Fibroblast of peridontal ligament (primary cell): ENCODE data around the gene RGS19.

Source experiments
- DNase-seq: peaks from one replicate; pipeline ENCODE4 v3.0.0-alpha.2; 2010; ENCODE audit errors: extremely low read depth

Gene RGS19

DNA sequence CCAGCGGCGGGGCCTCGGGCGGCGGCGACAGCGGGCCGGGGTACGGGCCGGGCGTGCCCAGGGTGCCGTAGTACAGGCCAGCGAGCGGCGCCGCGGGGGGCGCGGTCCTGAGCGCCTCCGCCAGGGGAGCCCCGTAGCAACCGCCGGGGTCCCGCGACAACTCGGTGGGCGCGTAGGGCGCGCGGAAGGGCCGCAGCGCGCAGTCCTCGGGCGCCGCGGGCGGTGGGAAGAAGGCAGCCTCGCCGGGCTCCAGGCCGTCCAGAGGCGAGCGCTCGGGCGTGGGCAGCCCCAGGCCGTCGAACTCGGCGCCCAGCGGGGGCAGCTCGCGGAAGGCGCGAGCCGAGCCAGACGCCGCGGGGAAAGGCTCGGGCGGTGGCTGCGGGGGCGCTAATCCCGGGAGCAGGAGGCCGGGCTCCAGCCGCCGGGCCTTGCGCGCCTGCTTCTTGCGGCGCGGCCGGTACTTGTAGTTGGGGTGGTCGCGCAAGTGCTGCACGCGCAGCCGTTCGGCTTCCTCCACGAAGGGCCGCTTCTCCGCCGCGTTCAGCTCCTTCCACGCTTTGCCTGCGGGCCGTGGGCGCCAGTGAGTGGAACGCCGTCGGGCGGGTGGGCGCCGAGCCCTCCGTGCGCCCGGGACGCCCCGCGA is 30.8 kb downstream of the RGS19 start:
- DNase-seq: no peak

DNA sequence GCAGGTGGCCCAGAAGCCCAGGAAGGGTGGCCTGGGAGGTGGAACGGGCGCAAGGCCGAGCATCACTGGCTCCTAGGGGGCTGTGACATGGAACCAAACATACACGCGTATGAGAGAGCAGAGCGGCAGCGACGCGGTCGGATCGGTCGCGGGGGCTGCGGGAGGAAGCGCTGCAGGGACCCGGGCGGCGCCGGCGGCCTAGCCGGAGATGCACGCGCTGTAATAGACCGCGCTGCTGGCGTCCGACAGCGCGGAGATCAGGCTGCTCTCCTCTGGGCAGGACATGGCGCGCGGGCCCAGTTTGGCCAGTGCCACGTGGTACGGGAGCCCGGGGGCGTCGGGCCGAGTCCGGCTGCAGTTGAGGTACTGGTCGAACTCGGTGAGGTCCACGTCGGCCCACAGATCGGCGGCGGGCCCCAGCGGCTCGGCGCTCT is 31.3 kb downstream of the RGS19 start:
- no peak for DNase-seq

DNA sequence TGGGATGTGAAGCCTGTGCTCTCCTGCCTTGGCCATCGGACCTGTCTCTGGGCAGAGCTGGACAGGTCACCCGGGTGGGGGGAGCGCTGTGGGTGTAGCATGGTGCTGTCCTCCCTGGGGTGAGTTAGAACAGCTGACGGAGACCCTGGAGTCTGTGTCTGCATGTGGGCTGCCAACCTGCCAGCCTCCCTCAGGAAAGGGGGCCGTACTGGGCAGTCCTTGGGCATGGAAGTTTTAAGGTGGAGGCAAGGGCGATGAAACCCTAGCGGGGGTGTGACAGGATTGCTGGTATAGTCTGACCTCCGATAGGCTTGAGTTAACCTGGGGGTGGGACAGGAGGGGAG is 32.3 kb downstream of the RGS19 start:
- DNase-seq: no peak

DNA sequence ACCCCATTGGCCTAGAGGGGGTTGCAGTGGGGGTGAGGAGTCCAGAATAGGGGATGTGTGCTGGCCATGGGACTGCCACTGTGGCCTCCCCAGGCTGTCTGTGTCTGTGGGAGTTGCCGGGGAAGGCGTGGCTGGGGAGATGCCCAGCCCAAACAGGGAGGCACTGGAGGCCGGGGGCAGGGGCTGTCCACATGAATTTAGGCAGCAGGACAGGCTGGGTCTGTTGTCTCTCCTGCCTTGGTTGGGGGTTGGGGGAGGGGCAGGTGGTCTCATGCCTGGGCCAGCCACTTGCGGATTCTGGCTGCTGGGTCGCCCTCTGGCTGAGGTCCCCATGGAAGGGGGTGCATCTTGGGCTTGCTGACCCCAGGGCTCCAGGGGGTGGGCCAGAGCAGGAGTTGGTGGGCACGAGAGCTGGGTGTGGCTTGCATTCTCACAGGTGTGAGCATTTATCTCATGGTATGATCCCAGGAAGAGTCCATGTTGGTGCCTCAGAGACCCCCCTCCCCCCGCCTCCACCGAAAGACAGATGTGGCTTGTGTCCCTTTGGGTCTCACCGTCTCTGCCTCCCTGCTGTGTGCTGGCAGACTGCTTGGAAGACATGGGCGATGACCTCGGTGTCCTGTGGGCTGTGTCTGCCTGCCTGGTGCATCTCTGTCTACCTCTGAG is 33.8 kb downstream of the RGS19 start:
- no peak for DNase-seq

DNA sequence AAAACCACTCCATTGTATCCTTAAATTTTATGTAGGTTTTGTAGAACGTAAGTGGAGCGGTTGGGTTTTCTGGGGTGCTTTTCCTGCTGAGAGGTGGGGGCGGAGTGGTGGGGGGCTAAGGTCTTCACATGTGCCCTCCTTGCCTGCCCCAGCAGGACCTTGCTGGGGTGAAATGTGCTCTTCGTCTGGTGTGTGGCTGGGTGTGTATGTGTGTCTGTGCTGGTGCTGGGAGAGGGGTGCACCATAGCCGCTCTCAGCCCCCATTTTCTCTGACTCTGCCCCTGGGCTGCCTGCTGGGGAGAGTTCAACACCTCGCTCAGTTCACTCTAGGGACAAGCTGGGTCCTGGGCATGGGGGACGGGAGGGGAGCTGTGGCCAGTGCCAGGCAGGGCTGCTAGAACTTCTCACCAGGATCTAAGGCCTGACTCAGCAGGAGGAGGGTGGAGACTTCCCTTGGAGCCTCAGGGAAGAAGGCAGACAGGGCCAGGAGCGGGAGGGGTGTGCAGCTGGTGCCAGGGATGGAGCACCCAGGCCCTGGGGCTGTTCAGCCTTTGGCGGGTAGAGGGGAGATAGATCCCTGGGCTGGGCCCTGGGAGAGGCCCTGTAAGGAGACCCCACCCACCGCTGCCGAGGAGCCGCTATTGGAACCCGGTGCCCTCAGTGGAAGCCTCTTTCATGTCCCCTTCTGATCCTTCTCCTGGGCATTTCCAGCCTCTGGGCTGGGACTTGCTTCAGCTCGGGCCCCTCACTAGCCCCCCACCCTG is 34.7 kb downstream of the RGS19 start:
- DNase-seq: peak; percentile 45

DNA sequence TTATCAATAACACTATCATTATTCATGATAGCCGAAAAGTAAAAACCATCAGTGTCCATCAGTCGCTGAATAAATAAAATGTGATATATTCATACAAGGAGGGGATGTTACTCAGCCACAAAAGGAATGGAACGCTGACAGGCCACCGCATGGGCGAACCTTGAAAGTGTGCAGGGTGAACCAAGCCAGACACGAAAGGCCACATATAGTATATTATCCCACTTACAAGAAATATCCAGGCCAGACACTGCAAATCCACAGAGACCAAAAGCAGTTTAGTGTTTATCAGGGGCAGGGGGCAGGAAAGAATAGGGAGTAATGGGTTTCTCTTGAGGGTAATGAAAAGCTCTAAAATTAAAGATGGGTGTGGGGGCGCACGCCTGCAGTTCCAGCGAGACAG is 35.5 kb downstream of the RGS19 start:
- no peak for DNase-seq

DNA sequence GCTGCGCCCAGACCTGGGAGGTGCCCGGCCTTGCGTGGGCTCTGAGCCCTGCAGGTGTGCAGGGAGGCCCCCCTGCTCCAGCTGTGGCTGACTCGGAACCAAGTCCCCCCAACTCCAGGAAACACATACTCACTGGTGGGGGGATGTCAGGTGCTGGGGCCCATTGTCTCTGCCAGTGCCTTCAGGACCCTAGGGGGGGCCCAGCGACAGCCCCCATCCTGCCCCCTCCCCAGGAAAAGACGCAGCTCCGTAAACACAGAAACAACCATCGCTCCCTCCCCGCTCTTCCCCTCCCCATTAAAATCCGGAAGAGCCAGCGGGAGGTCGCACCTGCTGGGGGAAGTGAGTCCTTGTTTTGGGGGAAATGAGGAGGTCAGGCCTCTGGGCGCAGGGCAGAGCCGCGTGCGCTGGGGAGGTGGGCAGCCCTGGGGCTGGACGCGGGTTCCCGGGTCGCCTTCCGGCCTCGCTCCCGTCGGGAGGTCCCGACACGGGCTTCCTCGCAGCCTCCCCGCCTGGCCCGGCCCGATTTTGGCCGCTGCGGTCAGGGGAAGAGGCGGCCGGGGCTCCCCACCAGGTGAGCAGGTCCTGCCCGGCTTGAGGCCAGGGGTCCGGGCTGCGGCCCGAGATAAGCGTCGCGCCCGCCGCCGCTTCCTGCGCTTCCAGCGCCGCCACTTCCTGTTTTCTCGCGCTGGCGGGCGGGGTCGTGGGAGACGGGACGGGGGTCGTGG is 37.1 kb downstream of the RGS19 start:
- no peak for DNase-seq

DNA sequence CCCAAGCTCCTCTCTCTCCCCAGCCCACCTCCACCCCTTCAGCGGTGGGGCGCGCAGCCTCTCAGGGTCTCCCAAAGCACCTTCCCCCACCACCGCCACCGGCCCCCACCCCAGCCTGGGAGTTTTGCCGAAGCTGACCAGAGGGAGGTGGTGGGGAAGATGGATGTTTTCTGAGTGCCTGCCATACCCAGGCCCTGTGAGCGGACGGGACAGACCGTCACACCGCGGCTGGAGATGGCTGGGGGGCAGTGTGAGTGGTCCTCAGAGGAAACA is 37.6 kb downstream of the RGS19 start:
- DNase-seq: no peak

DNA sequence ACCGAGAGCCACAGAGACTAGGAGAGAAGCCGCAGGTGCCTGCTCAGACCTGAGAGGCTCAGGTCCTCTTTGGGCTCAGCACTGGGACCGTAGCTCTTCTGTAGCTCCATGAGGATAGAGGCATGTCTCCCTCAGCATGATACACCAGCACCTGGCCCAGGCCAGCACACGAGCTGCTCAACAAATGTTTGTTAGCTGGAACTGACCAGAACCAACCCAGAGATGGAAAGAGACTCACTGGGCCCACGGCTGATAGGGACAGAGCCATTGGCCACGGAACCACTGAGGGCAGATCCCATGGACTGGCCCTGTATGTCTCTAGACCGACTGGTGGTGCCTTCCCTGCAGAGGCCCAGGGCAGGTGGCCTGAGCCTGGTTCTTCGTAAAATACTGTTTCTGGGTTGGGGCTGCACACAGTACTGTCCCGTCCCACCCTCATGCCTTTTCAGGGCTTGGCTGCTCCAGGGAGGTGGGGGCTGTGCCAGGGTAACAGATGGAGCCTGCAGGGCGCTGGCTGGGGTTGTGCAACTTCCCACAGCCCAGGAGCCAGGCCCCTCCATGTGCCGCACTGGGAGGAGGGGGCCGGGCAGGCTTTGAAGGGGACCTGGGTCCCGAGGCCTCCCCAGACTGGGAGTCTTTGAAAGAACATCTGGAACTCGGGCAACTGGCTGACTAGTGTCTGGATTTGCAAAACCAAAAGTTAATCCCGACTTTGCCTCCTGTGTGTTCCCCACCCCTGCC is 38.1 kb downstream of the RGS19 start:
- DNase-seq: no peak

DNA sequence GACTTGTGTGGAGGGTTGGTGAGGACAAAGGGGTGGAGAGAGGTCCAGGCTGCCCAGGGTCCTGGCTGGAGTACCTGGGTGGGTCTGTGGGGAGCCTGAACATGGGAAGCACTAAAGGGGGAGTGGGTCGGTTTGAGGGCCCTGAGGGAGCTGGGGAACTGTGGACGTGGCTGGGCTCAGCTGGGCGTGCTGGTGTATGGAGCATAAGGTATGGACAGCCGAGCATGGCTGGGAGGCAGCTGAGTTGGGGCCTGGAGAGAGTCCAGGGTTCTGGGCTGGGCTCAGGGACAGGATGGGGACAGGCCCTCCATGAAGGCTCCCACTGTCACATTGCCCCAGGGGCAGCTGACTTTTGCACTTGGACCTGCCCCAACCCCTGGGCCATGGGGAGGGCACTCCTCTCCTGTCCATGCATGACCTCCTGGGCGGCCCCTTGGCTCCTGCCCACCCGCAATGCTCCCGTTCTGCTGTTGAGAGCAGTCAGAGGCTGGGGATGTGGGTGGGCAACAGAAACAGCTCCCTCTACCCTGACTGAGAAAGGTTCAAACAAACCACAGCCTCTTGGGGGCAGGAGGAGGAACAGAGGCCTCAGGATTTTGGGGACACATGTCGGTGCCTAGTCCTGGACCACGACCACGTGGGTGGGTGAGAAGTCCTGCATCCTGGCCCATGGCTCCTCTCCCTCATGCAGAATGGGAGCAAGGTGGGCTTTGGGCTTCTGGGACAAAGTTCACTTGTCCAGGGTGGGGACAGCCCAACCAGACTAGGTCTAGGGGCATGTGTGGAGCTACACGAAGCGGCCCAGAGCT is 38.9 kb downstream of the RGS19 start:
- no peak for DNase-seq

DNA sequence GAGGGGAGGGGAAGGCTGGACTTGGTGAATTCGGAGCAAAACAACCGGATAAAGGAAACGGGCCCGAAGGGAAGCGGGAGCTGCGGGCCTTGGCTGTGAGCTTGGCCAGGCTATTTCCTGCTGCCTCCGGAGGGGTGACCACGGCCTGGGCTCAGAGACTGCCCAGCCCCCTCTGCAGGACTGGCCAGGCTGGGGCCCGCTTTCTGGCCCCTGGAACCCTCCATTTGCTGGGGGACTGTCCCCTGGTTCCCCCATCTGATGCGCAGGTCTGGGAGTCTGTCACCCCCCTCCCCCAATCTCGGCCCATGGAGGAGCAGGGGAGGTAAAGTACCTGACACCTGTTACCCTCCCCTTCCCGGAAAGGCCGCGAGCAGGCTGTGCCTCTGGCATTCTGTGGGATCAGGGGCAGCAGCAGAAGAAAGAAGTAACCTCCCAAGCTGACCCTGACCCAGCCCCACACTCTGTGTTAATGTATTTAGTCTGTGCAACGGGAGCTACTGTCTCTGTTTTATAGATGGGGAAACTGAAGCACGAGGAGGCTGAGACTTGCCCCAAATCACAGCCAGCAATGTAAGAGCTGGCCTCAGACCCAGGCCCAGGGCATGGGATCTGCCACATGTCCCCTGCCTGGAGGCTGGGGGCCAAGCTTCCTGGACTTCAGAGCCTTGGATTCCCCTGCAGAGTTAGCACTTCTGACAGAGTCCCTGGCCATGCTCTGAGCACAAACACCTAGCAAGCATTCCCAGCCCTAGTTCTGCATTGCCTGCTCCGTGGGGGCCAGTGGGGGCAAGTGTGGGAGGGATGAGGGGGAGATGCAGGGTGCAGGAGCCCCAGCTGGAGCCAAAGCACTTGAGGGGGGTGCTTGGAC is 39.8 kb downstream of the RGS19 start:
- no peak for DNase-seq

DNA sequence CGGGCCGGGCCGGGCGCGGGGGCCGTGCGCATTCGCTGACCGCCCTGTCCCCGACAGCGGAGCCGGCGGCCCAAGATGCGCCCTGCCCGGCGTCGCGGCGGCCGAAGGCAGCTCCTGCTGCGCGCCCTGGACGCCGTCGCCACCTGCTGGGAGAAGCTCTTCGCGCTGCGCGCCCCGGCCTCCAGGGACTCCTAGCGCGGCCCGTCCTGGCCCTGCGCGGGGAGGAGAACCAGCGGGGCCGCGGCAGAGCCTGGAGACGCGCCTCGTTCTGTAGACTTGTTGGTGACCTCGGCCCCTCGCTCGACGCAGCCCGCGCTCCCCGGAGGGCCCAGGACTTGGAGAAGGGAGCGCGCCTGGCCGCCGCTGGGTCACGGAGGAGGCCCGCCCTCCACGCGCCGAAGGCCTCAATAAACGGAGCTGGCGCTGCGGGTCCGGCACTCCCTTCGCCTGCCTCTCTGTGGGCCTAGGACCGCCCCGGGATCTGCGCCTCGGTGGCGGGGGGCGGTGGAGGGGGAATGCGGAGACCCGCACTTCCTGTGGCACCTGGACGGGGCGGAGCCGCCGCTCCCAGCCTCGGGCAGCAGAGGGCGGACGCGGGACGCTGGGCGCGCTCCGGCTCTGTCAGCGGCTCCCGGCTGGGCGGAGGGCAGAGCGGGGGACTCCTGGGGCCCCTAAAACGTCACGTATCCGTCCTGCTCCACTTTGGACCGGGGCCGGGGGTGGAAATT is 40.6 kb downstream of the RGS19 start:
- no peak for DNase-seq

DNA sequence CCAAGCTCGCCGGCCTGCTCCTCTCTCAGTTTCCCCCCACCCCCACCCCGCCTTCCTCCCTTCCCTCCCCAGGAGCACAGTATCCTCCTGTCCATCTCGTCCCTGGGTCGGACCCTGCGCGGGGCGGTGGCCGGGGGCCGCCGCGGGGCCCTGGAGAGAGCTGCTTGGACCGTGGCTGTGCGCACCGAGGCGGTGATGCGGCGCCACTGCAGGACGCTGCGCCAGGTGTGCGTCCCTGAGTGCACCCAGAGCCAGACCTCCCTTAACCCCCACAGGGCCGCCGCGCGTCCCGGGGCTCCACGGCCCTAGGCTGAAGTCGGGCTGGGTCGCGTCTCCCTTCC is 41.1 kb downstream of the RGS19 start:
- no peak for DNase-seq

DNA sequence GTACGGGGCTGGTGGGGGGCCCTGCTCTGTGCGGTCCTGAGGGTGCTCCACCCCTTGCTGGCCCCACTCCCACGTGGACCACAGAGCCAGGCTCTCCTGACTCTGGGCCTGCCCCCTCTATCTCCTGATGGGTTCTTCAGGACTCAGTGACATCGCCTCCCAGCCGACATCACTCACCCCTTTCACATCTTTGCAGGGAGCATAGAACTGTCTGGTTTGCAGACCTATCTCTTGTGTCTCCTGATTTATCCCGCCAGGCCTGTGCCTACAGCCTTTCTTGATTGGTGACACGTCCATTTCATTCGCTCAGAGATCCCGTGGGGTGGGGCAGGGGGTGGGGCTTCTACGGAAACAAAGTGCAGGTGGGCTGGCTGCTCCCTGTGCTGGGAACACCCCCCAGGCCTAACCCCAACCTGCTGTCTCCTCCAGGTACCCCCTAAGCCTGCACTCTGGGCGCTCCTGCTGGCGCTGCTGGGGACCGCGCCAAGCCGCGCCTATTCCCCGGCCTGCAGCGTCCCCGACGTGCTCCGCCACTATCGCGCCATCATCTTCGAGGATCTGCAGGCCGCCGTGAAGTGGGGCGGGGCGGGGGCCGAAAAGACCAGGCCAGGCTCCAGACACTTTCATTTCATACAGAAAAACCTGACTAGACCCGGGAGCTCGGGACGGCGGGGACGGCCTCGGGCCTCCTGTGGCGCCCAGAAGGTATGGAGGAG is 41.7 kb downstream of the RGS19 start:
- DNase-seq: no peak

DNA sequence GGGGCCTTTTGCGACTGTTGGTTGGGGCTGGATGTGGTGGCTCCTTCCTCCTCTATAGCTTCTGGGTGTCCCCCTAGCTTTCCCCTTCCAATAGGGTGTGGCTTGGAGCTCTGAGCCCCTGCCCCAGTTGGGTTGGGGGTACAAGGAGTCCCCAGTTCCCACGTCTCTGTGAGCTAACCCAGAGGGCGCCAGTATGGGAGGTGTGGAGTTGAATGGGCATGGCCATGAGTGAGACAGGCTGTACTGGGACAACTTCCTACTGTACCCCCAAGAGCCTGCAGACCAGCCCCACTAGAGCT is 42.2 kb downstream of the RGS19 start:
- DNase-seq: no peak

DNA sequence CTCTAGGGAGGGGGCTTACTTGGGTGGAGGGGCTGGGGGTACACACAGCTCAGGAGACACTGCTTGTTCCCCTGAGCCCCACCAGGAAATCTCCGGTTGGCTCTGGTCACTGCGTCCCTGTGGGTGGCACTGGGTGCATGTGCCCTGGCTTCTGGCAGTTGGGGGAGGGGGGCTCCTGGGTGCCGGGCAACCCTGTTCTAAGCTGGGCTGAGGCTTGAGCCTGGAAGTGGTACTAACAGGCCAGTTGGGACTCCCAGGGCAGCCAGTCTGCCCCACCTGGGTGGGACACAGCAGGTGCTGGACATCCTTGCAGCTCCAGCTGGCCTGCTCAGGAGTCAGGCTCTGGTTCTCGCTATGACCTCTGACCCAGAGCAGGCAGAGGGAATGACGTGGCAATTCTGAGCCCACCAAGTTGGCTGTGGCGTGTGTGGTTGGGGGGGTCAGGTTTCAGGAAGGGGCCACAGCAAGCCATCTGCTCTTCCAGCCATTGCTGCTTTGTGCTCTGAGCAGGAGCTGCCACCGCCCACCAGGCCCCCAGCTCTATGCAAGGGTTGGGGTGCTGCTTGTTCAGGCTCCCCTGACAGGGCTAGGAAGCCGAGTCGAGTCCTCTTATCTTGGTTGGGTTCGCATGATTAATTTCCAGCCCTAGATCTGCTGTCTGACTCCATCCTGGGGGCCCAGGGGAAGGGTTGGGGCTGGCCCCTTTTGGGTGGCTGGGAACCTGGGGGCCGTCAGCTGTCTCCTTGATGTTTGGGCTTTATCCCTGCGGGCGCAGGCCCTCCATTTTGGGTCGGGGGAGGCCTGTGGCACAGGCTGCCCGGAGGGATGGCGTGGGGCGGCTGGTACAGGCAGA is 42.7 kb downstream of the RGS19 start:
- DNase-seq: no peak

DNA sequence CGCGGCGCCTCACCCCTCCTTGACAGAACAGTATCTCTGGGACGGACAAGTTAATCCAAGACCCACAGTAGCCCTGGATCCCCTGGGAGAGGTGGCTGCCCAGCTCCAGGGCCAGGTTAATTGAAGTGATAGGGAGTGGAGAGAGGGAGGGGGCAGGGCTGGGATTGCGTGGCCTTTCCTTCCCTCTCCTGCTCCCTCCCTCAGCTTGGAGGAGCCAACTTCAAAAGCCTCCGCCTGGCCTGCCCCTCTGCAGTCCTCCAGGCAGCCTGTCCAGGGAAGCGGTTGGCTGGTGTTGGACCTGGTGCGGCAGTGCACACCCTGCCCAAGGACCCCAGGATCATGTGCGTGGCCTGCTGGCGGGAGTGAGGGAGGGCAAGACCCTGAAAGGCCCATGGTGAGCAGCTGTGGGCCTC is 43.4 kb downstream of the RGS19 start, which contains the start of gene C20orf204:
TSS of gene C20orf204 (plus strand) at position 250 of the 413 bp plus-strand sequence. CDS start at position 392, 142 bp downstream.
- no peak for DNase-seq
